GOT3 (cell line): Measurements from ENCODE around the gene SEC14L1.

Experiments
- DNase-seq: peaks from one replicate; lab custom pipeline; 2025; ENCODE audit warnings: mixed read lengths; lab: John Stamatoyannopoulos, UW

The SEC14L1 gene

DNA sequence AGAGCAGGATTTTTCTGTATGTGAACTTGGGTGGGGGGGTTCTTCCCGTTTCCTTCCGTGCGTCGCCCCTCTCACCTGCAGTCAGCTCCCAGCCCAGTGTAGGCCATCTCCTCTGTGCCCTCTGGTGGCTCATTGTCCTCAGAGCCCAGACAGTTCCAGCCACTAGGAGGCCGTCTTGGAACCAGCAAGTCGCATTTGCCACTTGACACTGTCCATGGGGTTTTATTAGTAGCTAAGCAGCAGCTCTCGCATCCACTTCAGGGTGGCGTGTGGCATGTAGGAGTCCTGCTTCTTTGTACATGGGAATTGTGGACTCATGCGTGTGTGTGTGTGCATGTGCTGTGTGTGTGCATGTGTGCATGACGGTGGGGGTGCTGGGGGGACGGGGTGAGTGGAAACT lies 74.0 kb downstream of the SEC14L1 start:
- no peak for DNase-seq

DNA sequence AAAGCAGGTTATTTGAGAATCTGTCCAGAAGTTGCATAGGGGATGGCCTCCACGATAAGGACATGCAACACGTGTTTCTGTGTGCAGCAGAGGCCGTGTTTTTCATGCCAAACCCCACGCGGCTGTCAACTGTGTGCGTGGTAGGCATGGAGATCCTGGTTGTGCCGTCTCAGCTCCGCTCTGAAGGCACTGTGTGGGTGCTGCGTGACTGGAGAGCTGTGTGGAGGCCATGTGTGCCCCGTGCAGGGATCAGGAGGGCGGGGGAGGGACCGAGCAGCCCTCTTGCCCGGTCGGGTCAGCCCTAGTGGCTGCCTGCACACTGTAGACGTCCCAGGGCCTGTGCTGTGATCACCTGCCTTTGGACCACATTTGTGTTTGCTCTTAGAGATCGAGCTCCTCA lies 74.5 kb downstream of the SEC14L1 start:
- no peak for DNase-seq

DNA sequence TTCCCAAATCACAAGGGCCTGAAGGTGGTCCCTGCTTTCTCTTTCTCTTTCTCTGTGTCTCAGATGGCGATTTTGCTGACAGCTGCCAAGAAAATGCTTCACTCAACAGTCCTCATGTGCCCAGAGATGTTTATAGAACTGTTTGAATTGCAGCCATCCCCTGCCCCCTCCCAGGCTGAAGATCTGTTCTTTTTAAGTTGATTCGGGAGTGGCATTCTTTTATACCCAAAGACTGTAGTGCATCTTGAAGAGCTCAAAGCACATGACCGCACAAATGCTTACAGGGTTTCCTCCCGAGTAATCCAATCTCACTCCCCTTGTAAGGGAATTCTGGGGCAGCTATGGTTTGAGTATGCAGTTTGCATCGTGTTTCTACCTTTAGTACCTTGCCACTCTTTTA lies 75.7 kb downstream of the SEC14L1 start:
- DNase-seq, result no peak

DNA sequence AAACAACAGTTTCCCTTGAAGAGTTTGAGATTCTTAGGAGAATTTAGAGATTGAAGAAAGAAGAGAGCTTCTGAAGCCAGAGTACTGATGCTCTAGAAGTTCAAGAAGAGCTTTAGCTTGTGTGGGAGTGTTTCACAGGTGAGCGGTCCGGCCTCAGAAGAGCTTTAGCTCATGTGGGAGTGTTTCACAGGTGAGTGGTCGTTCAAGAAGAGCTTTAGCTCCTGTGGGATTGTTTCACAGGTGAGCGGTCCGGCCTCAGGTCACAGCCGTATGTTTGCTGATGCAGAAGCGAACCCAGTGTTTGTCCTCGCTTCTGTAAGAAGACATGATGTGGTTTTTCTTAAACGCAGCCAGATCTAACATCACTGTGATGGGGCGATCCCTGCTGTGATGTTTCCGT lies 76.4 kb downstream of the SEC14L1 start:
- DNase-seq, result no peak

DNA sequence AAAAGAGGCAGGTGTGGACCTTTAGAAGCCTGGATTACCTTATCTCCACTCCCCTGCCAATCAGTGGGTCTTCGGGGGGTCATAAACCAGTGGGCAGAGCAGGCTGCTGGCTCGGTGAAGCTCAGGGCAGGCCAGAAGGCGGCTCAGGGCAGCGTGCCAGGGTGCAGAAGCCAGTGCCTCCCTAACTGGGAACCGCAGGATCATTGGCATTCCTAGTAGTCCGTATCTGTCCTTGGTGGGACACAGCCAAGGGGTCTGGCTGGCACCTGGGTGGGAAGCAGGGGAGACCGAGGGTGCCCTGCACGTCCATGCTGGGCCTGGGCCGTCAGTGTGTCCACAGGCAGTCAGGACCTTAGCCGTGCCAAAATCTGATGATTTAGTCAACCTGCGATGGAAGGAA lies 76.8 kb downstream of the SEC14L1 start:
- DNase-seq, result no peak

DNA sequence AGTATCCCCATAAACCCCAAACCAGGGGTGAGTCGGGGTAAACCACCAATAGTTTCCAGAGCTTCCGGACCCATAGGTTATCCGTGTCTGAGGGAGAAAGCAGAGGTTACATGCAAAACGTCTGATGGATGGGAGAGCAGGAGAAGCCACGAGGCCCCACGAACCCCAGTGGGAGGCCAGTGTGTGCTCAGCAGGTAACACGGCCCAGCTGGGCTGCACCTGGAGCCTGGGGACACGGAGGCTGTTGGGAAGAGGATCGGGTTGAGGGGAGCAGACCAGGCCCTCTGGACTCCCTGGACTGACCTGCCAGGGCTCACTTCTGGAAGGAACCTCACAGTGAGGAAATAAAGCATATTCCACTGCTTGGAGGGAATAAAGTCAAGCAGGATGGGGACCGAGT lies 78.1 kb downstream of the SEC14L1 start:
- no peak for DNase-seq

DNA sequence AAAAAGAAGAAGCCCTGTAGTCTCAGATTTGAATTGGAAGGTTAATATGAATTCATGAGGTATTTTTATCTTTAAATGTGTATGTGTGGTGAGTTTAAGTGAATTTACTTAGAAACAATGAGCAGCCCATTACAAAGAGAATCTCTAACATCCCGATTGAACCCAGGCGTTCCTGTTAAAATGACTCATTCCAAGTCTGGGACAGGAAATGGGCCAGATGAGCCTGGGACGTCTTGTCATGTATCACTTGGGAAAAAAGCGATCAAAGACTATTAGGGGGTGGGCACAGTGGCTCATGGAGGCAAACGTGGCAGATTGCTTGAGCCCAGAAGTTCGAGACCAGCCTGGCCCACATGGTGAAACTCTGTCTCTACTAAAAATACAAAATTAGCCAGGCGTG lies 81.6 kb downstream of the SEC14L1 start:
- DNase-seq, result no peak

DNA sequence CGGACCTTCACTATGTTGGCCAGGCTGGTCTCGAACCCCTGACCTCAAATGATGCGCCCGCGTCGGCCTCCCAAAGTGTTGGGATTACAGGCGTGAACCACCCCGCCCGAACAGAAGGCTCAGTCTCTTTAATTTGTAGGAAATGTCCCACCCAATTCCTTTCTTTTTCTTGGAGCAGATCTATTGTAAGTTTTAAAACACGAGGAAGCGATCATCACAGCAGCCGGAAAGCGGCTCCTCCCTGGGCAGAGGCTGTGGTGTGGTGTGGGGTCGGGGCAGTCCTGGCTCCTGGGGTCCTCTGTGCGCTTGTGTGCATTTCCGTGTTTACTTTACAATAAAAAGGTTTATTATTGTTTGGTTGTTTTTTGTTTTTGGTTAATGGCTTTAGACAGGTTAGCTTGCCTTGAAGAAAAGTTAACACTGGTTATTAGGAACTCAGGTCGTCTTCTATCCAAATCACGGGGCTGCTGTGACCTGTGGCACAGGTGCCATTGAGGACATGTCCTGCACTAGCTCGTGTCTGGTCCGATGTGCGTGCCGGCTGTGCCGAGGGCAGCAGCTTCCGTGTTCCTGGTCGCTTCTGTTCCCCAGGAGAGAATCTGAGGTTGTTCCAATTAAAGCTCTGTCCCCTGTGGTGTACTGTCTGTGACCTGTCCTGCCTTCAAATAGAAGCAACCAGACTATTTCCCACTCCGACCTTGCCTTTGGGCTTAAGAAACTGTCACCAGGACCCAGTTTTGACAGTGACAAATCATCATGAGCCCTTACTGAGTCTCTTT lies 83.1 kb downstream of the SEC14L1 start:
- no peak for DNase-seq

DNA sequence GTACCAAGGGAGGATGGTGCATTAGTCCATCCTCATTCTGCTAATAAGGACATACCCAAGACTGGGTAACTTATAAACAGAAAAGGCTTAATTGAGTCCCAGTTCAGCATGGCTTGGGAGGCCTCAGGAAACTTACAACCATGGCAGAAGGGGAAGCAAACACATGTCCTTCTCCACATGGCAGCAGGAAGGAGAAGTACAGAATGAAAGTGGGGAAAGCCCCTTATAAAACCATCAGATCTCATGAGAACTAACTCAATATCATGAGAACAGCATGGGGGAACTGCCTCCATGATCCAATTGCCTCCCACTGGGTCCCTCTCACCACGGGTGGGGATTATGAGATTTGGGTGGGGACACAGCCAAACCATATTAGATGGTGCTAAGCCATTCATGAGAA lies 84.5 kb downstream of the SEC14L1 start:
- no peak for DNase-seq

DNA sequence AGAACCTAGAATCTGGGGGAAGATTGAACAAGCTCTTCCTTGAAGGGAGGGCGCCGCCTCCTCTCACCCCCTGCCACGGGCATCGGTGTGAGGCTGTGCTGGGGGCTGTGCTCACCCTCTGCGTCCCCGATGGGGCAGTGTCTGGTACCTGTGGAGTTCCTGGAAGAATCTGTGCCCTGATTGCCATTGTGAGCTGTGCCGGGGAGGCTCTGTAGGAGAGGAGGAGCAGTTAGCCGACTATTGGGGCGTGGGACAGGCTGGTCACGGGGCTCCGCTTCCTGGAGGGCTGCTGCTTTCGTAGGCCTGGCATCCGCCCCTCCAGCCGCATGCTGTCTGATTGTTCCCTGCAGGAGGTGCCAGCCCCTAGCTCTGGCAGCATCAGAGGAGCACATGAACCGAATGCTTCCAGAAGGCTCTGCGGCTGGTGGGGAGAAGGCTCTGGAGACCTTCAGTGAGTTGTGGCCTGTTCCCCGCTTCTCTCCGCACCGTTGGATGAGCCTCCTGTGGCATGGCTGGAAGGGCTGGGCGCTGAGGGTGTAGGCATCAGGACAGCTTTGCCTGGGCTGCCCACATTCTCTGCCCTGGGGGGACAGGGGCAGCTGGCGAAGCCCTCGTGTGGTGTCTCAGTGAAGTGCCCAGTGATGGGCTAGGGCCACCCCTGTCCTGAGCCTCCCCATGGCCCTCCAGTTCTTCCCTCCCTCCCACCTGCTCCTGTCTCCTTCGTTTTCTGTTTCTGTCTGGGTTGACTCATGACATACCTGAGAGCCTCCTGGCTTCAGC lies 86.9 kb downstream of the SEC14L1 start:
- DNase-seq, result no peak

DNA sequence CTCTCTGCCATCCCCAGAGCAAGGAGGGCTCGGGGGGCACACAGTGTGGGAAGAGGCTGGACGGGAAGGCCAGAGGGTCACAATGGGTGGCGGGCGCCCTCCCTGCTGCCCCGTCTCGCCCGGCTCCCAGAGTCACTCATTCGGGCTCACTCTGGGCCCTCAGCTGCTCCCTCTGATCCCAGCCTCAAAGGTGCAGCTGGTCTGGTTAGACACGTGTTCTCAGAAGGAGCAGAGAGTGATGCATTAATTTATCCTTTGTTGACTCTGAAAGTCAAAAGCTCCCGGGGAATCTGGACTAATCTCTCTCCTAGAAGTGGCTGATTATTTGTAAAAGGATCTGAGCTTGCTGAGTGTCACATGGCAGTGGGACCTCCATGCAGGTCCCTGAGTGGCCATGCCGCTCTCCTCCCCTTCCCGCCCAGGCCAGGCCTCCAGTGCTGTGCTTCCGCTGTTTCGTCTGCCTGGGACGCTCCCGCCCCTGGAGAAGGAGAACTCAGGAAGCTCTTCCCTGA lies 87.5 kb downstream of the SEC14L1 start:
- DNase-seq, result no peak

DNA sequence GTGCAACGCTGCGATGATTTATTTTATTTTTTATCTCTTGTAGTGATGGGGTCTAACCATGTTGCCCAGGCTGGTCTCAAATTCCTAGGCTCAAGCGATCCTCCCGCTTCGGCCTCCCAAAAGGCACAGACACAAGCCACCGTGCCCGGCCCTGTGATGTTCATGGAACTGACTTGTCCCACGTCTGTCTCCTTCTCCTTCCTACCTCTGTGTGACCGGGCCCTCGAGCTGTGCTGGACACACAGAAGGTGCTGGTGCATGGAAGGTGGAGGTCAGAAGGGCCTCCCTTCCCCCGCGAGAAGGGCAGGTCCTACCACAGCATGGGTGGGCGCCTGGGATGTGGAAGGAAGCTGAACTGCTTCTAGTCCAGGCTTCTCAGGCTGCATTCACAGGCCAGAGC lies 88.0 kb downstream of the SEC14L1 start:
- DNase-seq, result no peak

DNA sequence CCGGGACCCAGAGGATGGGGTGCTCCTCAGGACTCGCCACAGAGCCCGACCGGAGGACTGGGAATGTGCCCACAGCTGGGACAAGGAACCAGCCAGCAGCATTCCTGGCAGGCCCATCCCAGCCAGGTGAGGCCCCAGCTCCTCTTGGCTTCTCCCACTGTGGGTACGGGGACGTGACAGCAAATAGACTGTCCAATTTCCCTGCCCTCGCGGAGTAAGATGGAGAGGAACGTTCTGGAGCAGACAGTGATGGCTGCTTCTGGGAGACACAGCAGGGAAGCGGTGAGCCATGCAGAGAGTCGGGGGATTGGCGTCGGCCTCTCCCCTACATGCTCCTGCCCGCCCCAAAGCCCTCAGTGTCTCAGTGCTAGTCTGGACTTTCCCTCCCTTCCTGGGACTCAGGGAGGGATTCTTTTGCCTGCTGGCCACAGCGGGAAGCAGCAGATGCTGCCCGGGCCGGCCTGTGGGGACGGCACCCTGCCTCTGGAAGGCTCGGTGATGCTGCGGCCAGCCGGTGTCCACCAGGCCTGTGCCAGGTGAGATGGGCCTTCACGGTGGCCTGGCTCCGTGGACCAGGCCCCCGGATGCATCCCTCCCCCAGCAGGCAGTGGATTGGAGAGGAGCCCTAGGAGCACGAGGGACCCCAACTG lies 89.1 kb downstream of the SEC14L1 start:
- DNase-seq, result no peak

DNA sequence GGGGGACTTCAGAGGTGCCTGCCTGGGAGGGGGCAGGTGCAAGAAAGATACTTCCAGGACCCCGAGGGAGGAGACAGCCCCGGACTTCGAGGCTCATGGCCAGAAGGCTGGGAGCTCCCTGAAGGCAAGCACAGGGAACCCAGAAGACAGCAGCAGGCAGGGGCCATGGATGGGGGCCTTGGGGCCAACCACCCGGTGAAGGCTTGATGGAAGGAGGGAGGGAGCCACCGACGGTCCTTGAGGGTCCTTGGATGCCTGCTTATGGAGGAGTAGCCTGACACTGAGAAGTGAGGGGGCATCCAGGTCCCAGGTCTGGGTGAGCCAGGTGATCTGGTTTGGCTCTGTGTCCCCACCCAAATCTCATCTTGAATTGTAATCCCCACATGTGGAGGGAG lies 89.7 kb downstream of the SEC14L1 start:
- no peak for DNase-seq

DNA sequence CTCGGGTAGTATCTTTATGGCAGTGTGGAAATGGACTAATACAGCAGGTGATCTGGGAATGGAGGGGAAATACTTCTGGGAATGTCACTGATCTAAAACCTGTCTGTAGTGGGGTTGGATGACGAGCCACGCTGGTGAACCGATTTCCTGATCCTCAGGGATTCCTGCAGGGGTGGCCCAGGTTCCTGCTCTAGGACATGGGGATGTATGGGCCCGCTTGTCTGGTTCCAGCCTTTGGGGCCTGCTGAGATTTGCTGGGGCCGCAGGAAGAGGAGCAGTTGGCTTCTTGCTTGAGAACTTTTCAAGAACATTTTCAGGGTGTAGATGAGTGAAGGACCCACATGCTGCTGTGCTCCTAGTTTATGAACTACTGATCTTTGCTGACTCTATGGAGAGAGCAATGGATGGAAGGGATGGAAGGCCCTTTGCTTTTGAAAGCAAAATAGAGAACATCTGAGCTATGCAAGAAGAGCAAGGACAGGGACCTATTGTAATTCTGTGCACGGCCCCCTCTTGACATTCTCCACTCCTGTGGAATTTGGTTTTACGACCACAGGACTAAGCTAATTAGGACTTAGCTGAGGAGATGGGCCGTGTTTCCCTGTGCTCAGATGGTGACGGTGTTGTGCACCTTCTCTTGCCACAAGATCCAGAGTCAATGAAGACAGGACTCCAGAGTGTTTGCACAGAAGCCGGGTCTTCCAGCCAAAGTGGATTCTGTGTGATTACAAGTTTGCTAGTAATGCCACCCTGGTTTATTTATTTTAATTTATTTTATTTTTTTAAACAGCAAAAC lies 90.5 kb downstream of the SEC14L1 start:
- DNase-seq, result no peak

DNA sequence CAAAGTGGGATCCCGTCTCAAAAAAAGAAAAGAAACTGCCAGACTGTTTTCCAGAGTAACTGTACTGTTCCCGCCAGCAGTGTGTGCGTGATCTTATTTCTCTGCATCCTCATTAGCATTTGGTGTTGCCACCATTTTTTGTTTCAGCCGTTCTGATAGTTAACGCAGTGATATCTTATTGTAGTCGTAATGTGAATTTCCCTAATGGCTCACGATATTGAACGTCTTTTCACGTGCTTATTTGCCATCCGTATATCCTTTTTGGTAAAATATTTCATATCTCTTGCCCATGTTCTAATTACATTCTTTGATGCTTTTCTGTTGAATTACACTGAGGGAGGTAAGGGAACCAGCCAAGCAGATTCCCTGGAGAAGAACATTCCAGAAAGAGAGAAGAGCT lies 92.4 kb downstream of the SEC14L1 start:
- no peak for DNase-seq

DNA sequence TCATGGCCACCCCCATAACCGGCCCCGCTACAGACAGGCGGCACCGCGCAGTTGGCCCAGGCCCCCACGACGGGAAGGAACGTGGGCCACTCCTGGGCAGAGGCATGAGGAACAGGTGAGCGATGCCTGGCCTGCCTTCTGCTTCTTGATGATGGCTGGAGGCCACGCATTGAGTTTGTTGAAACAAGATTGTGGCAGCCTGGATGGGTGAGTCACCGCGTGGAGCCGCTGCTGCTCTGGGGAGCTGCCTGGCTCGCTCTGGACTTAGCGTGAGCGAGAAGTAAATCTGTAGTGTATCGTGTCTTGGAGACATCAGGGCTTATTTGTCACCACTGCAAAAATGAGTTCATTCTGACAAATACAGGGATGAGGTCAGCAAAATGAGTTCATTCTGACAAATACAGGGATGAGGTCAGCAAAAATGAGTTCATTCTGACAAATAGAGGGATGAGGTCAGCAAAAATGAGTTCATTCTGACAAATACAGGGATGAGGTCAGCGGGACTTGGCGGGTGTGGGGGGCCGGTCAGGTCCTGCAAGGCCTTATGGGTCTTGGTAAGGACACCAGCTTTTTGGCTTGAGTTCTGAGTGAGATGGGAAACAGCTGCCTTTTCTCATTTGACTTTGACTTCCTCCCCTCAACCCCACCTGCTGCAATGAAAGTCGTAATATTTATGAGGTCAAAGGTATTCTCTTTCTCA lies 93.0 kb downstream of the SEC14L1 start:
- no peak for DNase-seq

DNA sequence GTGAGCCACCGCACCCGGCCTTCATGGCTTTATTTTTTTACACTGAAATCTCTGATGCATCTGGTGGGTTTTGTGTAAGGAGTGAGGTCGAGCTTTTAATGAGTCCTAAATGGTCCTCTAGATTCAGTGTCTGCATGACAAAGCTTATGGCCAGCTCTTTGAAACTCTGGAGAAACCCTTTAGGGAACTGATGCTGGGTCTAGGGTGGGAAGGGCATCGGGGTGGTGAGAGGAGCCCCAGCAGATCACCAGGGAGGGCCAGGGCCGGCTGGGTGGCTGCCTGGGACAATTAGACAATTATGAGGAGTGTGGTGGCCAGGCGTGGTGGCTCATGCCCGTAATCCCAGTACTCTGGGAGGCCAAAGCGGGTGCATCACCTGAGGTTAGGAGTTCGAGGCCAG lies 93.9 kb downstream of the SEC14L1 start:
- no peak for DNase-seq

DNA sequence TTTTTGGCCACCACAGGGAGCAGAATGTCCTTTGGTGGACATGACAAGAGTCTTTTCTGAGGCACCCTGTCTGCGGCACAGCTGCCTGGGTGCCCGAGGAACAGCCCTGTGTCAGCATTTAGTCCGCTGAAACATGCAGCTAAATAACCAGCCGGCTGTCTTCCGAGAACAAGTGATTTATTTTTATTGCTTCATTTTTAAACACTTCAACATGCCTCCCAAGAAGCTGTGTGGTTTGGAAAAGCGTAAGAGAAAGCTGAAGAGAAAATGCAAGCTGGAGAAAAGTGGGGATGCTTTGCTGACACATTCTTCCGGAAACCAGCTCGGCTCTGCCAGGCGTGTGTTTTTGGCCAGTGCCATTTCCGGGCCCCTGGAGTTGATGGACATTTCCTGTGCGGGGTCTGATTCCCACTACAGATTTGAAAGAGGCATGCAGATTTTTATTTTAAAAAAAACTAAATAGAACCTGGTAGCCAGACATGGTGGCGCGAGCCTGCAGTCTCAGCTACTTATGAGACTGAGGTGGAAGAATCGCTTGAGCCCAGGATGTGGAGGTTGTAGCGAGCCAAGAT lies 94.7 kb downstream of the SEC14L1 start:
- no peak for DNase-seq

DNA sequence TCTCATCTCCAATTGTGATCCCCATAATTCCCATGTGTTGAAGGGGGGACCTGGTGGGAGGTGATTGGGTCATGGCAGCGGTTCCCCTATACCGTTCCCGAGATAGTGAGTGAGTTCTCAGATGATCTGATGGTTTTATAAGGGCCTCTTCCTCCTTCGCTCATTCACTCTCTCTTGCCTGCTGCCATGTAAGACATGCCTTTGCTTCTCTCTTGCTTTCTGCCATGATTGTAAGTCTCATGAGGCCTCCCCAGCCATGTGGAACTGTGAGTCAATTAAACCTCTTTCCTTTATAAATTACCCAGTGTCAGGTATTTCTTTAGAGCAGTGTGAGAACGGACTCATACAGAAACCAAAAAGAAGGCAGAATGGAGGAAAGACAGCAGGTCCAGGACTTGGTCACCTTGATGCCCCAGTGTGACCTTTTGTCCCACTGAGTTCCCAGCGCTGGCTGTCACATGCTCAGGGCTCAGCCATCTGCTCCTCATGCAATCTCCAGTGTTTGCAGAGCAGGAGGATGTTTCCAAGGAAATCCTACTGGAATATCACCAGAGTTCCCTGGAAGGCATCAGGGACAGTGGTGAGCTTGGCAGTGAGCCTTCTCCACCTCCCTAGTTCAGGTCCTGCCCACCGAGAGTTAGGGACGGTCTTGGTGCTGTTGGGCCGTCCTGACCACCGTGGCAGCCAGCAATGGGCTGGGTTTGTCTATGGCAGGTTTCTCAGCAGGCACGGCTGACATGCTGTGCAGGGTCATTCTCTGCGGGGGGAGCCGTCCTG lies 96.7 kb downstream of the SEC14L1 start:
- no peak for DNase-seq
